Type B pancreatic cell (in vitro differentiated cells): Measurements from ENCODE around the gene YIPF6. TPM values are rescaled to one million over a fixed set of nuclear protein-coding genes. Genes with fewer than 3 reads are reported as not detected.
A peak's percentile ranks its signal among the peaks of the same experiment; 100 is the strongest.

ENCODE experiments used
- DNase-seq: peaks from one replicate; pipeline ENCODE4 v3.0.0; 2021; ENCODE audit warnings: mixed read lengths; ENCODE audit not compliant: unreplicated experiment; ENCODE audit errors: extremely low spot score
- H3K27ac Mint-ChIP-seq: 2 replicates; pipeline ENCODE4 v1.8.0; 2021; ENCODE audit warnings: mild to moderate bottlenecking, mixed read lengths
- H3K27me3 Mint-ChIP-seq: 2 replicates; pipeline ENCODE4 v1.8.0; 2021; ENCODE audit warnings: mixed read lengths
- H3K36me3 Mint-ChIP-seq: 2 replicates; pipeline ENCODE4 v1.8.0; 2021; ENCODE audit warnings: mixed read lengths
- H3K4me1 Mint-ChIP-seq: one replicate; pipeline ENCODE4 v1.8.0; 2021; ENCODE audit warnings: mixed read lengths; ENCODE audit not compliant: unreplicated experiment
- H3K4me3 Mint-ChIP-seq: 2 replicates; pipeline ENCODE4 v1.8.0; 2021; ENCODE audit warnings: mild to moderate bottlenecking, mixed read lengths
- H3K9me3 Mint-ChIP-seq: 2 replicates; pipeline ENCODE4 v1.8.0; 2021; ENCODE audit warnings: mixed read lengths
- total RNA-seq: library from RNA; stranded (reverse); gene quantifications from 2 replicates; pipeline ENCODE4 v1.2.1, GENCODE V29; 2021; ENCODE audit warnings: low replicate concordance
- TF ChIP-seq, protein P1 (sequence below): fragments of 200-600 bp; sonication (generic); conservative IDR thresholded peaks from 2 replicates; pipeline ENCODE4 v1.5.0; 2021; ENCODE audit warnings: antibody characterized with exemption, mild to moderate bottlenecking

YIPF6 gene
- total RNA-seq, 1 donor from 2014 or later = 34.9 TPM

DNA sequence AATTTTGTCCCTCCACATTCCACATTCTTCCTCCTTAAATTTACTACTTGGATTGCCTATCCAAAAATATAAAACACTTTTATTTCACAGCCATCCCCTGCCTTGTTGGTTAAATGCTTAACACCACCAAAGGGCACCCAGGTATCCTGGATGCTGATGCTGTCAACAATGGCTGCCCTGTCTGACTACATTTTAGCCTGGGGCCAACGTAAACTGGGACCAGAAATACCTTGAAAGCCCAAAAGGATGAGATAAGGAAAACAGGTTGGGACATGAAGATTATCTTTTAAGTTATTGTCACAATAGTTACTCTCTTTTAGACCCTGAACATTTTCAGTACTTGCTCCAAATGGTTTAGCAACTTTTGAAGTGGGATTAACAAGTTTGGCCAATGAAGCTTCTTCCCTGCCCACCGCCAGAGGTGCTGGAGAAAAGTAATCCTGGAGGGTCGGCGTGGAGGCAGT, 775 bp upstream of the YIPF6 start:
- Mint-ChIP-seq H3K9me3 (no peaks in the 10 kb centered on the region), H3K36me3 (no peaks in the 10 kb centered on the region), H3K4me3 (peak overlapping the region; percentile 95), H3K27ac (peak overlapping the region; percentile 98), H3K27me3 (no peaks in the 10 kb centered on the region), H3K4me1 (no peaks in the 10 kb centered on the region)
- DNase-seq = no peak
- TF ChIP-seq, protein P1, sequence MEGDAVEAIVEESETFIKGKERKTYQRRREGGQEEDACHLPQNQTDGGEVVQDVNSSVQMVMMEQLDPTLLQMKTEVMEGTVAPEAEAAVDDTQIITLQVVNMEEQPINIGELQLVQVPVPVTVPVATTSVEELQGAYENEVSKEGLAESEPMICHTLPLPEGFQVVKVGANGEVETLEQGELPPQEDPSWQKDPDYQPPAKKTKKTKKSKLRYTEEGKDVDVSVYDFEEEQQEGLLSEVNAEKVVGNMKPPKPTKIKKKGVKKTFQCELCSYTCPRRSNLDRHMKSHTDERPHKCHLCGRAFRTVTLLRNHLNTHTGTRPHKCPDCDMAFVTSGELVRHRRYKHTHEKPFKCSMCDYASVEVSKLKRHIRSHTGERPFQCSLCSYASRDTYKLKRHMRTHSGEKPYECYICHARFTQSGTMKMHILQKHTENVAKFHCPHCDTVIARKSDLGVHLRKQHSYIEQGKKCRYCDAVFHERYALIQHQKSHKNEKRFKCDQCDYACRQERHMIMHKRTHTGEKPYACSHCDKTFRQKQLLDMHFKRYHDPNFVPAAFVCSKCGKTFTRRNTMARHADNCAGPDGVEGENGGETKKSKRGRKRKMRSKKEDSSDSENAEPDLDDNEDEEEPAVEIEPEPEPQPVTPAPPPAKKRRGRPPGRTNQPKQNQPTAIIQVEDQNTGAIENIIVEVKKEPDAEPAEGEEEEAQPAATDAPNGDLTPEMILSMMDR = peak; percentile 33

DNA sequence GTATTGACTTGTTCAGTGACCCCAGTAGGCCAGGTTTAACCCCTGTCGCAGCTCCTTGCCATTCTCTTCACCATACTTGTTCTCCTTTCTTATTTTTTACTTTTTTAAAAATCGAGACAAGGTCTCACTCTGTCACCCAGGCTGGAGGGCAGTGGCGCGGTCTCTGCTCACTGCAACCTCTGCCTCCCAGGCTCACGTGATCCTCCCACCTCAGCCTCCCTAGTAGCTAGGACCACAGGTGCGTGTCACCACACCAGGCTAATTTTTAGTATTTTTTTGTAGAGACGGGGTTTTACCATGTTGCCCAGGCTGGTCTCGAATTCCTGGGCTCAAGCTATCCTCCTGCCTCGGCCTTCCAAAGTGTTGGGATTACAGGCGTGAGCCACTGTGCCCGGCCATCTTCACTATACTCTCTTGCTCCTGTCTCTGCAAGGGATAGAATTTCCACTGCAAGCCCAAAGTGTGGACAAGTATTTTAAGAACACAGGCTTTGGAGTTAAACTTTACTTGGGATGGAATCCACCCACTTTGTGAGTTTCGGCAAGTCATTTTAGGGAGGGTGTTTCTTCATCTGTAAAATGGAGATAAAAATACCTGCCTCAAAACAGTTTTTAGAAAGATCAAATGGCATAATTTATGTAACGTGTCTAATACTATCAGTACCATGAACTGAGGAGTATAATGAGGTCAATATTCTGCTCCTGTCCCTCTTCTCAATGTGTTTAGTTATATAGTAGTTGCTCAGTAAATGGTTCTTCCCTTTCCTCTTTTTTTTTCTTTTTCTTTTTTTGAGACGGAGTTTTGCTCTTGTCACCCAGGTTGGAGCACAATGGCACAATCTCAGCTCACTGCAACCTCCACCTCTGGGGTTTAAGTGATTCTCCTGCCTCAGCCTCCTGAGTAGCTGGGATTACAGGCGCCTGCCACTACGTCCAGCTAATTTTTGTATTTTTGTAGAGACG, 973 bp downstream of the YIPF6 start:
- Mint-ChIP-seq H3K9me3 (no peaks in the 10 kb centered on the region), H3K36me3 (no peaks in the 10 kb centered on the region), H3K4me3 (peak overlapping the region; percentile 95), H3K4me1 (no peaks in the 10 kb centered on the region), H3K27me3 (no peaks in the 10 kb centered on the region), H3K27ac (peak overlapping the region; percentile 98)
- DNase-seq = no peak
- TF ChIP-seq, protein P1 = no peak

DNA sequence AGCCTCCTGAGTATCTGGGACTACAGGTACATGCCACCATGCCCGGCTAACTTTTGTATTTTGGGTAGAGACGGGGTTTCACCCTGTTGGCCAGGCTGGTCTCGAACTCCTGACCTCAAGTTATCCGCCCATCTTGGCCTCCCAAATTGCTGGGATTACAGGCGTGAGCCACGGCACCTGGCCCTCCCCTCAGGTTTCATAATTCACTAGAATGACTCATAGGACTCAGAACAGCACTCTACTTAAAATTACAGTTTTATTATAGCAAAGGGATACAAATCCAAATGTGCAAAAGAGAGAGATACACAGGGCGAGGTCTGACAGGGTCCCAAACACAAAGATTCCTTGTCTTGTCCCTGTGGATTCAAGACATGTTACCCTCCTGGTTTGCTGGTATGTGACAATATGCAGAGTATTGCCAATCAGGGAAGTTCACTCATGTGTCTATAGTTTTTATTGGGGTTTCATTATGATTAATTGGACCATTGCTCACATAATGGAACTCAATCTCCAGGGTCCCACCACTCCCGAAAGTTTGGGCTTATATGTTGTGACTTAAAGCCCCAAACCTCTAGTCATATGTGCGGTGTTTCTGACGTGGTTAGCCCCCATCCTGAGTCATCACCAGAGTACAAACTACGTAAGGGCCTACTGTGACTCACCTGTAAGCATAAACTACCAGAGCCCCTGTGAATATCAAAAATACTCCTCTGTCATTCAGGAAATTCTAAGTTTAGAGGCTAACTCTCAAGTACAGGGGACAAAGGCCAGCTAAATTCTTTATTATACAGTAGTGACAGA, 5.2 kb downstream of the YIPF6 start:
- H3K4me3 Mint-ChIP-seq = no peak overlapping the region
- DNase-seq = no peak

DNA sequence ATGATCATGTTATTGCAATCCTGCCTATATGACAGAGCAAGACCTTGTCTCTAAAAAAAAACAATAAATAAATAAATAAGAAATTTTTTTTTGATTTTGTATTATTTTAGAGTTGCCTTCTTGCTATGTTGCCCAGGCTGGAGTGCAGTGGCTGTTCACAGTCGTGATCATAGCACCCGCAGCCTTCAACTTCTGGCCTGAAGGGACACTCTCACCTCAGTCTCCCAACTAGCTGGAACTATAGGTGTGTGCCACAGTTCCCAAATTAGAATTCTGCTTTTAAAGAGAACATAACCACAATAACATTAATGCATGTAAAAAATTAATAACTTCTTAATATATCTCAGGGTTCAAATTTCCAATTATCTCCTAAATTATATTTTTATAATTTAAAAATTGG, 7.8 kb downstream of the YIPF6 start:
- DNase-seq = no peak

More for the DNA sequence above, 5.2 kb downstream of the YIPF6 start:
- Mint-ChIP-seq H3K36me3 (no peaks in the 10 kb centered on the region), H3K27ac (no peak overlapping the region), H3K4me1 (no peaks in the 10 kb centered on the region), H3K9me3 (no peaks in the 10 kb centered on the region), H3K27me3 (no peaks in the 10 kb centered on the region)
- TF ChIP-seq, protein P1 = no peak

DNA sequence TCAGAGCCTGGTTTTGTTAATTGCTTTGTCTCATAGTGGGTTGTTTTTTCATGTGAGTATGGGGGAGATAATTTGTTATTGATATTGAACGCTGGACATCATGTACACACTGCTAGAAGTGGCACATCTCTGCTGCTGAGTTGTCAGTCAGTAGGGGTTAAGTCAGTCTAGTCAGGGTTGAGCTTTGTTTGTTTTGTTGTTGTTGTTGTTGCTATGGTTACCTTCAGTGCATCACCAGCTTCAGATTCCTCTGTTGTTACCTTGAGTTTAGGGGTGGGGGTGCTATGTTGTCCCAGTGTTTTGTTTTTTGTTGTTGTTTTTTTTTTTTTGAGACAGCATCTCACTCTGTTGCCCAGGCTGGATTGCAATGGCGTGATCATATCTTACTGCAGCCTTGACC, 9.9 kb downstream of the YIPF6 start:
- H3K9me3 Mint-ChIP-seq = no peaks in the 10 kb centered on the region

More for the DNA sequence above, 7.8 kb downstream of the YIPF6 start:
- peaks cover 4% of the 10 kb centered on the region for H3K4me1 Mint-ChIP-seq
- no peaks in the 10 kb centered on the region for H3K9me3 Mint-ChIP-seq
- TF ChIP-seq, protein P1 = no peak
- no peaks in the 10 kb centered on the region for H3K27me3 Mint-ChIP-seq
- no peaks in the 10 kb centered on the region for H3K36me3 Mint-ChIP-seq
- no peak overlapping the region for H3K27ac Mint-ChIP-seq
- no peak overlapping the region for H3K4me3 Mint-ChIP-seq

More for the DNA sequence above, 9.9 kb downstream of the YIPF6 start:
- DNase-seq = no peak
- Mint-ChIP-seq H3K36me3 (no peaks in the 10 kb centered on the region), H3K4me3 (no peak overlapping the region), H3K27me3 (no peaks in the 10 kb centered on the region), H3K27ac (no peak overlapping the region), H3K4me1 (peaks cover 4% of the 10 kb centered on the region)
- TF ChIP-seq, protein P1 = no peak
